ENCODE data around the gene RIMKLB. TPM values are rescaled to one million over a fixed set of nuclear protein-coding genes. Genes with fewer than 3 reads are reported as not detected.

The RIMKLB gene
- total RNA-seq, 4 donors from 2014 or later, result 11.8 to 29.6 (median 14.4) TPM

DNA sequence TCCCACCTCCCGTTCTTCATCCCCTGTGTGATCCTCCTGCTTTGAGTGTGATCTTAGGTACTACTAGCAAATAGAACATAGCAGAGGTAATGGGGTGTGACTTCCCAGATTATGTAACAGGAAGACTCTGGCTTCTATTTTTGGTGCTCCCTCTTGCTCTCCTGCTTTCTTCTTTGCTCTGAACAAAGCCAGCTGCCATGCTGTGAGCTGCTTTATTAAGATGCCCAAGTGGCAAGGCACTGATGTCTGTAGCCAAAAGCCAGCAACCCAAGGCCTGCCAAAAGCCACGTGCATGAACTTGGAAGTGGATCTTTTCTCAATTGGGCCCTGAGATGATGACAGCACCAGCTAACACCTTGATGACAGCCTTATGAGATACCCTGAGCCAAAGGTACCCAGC, 29.4 kb upstream of the RIMKLB start:
- TF ChIP-seq POLR2AphosphoS5 (IDR thresholded peaks at IDR 0.05) (no peak), POLR2A (IDR thresholded peaks at IDR 0.05) (no peak), EP300 (IDR thresholded peaks at IDR 0.05) (no peak)
- TF ChIP-seq, protein P1, sequence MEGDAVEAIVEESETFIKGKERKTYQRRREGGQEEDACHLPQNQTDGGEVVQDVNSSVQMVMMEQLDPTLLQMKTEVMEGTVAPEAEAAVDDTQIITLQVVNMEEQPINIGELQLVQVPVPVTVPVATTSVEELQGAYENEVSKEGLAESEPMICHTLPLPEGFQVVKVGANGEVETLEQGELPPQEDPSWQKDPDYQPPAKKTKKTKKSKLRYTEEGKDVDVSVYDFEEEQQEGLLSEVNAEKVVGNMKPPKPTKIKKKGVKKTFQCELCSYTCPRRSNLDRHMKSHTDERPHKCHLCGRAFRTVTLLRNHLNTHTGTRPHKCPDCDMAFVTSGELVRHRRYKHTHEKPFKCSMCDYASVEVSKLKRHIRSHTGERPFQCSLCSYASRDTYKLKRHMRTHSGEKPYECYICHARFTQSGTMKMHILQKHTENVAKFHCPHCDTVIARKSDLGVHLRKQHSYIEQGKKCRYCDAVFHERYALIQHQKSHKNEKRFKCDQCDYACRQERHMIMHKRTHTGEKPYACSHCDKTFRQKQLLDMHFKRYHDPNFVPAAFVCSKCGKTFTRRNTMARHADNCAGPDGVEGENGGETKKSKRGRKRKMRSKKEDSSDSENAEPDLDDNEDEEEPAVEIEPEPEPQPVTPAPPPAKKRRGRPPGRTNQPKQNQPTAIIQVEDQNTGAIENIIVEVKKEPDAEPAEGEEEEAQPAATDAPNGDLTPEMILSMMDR (IDR thresholded peaks at IDR 0.05), result no peak
- Histone ChIP-seq H3K27me3 (no peaks in the 10 kb centered on the region), H3K9me3 (no peaks in the 10 kb centered on the region), H3K36me3 (no peaks in the 10 kb centered on the region), H3K27ac (no peak overlapping the region), H3K4me1 (no peaks in the 10 kb centered on the region), H3K4me3 (no peak overlapping the region)
- DNase-seq (ENCODE audit: low spot score in 2 of 2), result no peak
- WGBS, result 35% methylated on average over 2 of the region's 2 CpGs

DNA sequence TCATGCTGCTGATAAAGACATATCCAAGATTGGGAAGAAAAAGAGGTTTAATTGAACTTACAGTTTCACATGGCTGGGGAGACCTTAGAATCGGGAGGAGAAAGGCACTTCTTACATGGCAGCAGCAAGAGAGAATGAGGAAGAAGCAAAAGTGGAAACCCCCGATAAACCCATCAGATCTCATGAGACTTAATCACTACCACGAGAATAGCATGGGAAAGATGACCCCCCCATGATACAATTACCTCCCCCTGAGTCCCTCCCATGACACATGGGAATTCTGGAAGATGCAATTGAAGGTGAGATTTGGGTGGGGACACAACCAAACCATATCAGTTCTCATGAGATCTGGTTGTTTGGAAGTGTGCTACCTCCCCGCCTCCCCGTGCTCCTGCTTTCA, 25.4 kb upstream of the RIMKLB start:
- Histone ChIP-seq H3K36me3 (no peaks in the 10 kb centered on the region), H3K9me3 (no peaks in the 10 kb centered on the region), H3K27ac (no peak overlapping the region), H3K4me3 (no peak overlapping the region), H3K4me1 (peaks cover 3% of the 10 kb centered on the region), H3K27me3 (no peaks in the 10 kb centered on the region)
- 91% methylated on average over 5 of the region's 5 CpGs for WGBS
- DNase-seq (ENCODE audit: low spot score in 2 of 2), result no peak
- TF ChIP-seq POLR2A (IDR thresholded peaks at IDR 0.05) (no peak), POLR2AphosphoS5 (IDR thresholded peaks at IDR 0.05) (no peak), EP300 (IDR thresholded peaks at IDR 0.05) (no peak)
- TF ChIP-seq, protein P1 (IDR thresholded peaks at IDR 0.05), result no peak

DNA sequence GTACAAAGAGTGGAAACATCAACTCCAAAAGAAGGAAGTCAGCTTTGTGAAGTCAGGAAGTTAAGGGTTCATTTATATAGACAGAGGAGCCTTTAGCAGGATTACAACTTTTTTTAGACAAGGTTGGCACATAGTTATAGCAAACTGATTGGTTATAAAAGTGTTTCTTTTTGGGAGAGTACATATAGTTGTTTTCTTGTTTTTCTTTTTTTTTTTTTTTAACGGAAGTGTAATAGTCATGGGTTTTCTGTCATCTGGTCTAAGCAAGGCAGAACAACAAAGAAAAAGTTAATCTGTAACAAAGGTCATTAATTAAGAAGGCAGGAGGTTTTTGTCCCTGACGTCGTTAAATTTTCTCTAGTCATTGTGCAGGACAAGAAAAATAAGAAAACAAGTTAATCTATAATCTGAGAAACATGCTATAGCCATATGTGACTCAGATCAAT, 22.2 kb upstream of the RIMKLB start:
- Histone ChIP-seq H3K27ac (no peak overlapping the region), H3K36me3 (no peaks in the 10 kb centered on the region), H3K9me3 (no peaks in the 10 kb centered on the region), H3K27me3 (no peaks in the 10 kb centered on the region), H3K4me3 (no peak overlapping the region), H3K4me1 (peaks cover 3% of the 10 kb centered on the region)
- DNase-seq (ENCODE audit: low spot score in 2 of 2), result no peak
- no peak for TF ChIP-seq POLR2A (IDR thresholded peaks at IDR 0.05)
- no peak for TF ChIP-seq EP300 (IDR thresholded peaks at IDR 0.05)
- TF ChIP-seq POLR2AphosphoS5 (IDR thresholded peaks at IDR 0.05), result no peak
- TF ChIP-seq, protein P1 (IDR thresholded peaks at IDR 0.05), result no peak
- WGBS, result 32% methylated on average over 3 of the region's 3 CpGs

DNA sequence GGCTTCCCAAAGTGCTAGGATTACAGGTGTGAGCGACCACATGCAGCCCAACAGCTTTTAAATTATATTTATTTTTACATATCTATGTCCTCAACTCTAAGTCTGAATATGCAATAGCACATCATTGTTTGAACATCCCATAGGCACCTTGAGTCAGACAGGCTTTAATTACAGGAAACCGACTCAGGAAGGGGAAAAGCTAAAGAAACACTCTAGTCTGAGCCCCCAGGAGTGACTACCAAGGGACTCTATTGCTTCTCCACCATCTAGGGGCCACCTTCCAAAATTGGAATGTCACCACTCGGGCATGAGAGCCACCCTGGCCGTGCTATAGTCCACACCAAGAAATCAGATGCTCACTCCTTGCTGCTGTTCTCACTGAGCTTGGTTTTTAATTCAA, 21.1 kb upstream of the RIMKLB start:
- no peaks in the 10 kb centered on the region for H3K27me3 ChIP-seq
- DNase-seq (ENCODE audit: low spot score in 2 of 2), result no peak
- no peaks in the 10 kb centered on the region for H3K9me3 ChIP-seq
- no peak overlapping the region for H3K4me3 ChIP-seq
- H3K36me3 ChIP-seq, result no peaks in the 10 kb centered on the region
- H3K4me1 ChIP-seq, result peaks cover 3% of the 10 kb centered on the region
- WGBS, result 84% methylated on average over 4 of the region's 4 CpGs
- H3K27ac ChIP-seq, result no peak overlapping the region
- no peak for TF ChIP-seq EP300 (IDR thresholded peaks at IDR 0.05)
- no peak for TF ChIP-seq POLR2A (IDR thresholded peaks at IDR 0.05)
- TF ChIP-seq, protein P1 (IDR thresholded peaks at IDR 0.05), result no peak

DNA sequence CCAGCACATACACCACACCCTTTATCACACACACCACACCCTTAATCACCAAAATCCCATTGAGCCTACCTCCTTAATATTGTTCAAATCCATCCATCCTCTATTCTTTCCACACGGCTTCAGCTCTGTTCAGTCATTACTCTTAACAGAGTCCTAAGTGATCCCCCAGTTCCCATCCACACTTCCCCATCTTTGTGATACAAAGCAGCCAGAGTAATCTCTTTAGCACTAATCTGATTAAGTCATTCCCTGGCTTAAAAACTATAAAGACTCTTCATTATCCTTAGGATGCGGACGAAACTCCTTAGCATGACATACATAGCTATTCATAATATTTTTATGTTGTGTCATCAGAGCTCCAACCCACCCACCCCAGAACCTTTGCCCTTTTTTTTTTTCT, 20.4 kb upstream of the RIMKLB start:
- no peak for DNase-seq (ENCODE audit: low spot score in 2 of 2)
- WGBS, result 82% methylated on average over 3 of the region's 3 CpGs
- TF ChIP-seq, protein P1 (IDR thresholded peaks at IDR 0.05), result no peak
- no peak for TF ChIP-seq EP300 (IDR thresholded peaks at IDR 0.05)
- no peak for TF ChIP-seq POLR2AphosphoS5 (IDR thresholded peaks at IDR 0.05)
- TF ChIP-seq POLR2A (IDR thresholded peaks at IDR 0.05), result no peak
- no peaks in the 10 kb centered on the region for H3K9me3 ChIP-seq
- H3K27me3 ChIP-seq, result no peaks in the 10 kb centered on the region
- H3K4me3 ChIP-seq, result no peak overlapping the region
- no peak overlapping the region for H3K27ac ChIP-seq
- H3K36me3 ChIP-seq, result no peaks in the 10 kb centered on the region
- H3K4me1 ChIP-seq, result peaks cover 8% of the 10 kb centered on the region
